ENCODE data around the gene ZBTB16.

GRCh38 chr11:114251815-114252337 lies 192.4 kb downstream of the ZBTB16 start:
- TF ChIP-seq EZH2 (IDR thresholded peaks at IDR 0.05; ENCODE audit: low read length) (no peak), CTCF (optimal IDR thresholded peaks at IDR 0.05 in 1 of 3, IDR thresholded peaks at IDR 0.05 in 1 of 3, conservative IDR thresholded peaks at IDR 0.05 in 1 of 3; ENCODE audit: extremely low read depth in 1 of 3, insufficient read depth in 2 of 3, low read length in 3 of 3) (no peak)
